ENCODE measurements around the gene GAMT.
"Not testable (repeated sequence)": the region's sequence is repeated elsewhere in the genome, so short reads cannot be mapped to it uniquely, and the experiment has no call there.

The GAMT gene

GRCh38 chr19:1433119-1434039 is 32.0 kb upstream of the GAMT start:
- no peak for DNase-seq

- DNase-seq, result no peak
Observed at GRCh38 chr19:1432507-1432887, 31.2 kb upstream of the GAMT start.

- DNase-seq, result no peak
Observed at GRCh38 chr19:1431759-1432506, 30.6 kb upstream of the GAMT start.

GRCh38 chr19:1430246-1430645 is 28.9 kb upstream of the GAMT start:
- DNase-seq, result no peak

GRCh38 chr19:1429750-1430149 is 28.4 kb upstream of the GAMT start:
- no peak for DNase-seq

- DNase-seq, result no peak
Observed at GRCh38 chr19:1428738-1429391, 27.5 kb upstream of the GAMT start.

GRCh38 chr19:1427221-1427920 is 26.0 kb upstream of the GAMT start:
- DNase-seq, result no peak

- no peak for DNase-seq
Observed at GRCh38 chr19:1426736-1427135, 25.4 kb upstream of the GAMT start.

GRCh38 chr19:1425902-1426301 is 24.6 kb upstream of the GAMT start:
- no peak for DNase-seq

GRCh38 chr19:1425102-1425837 is 23.9 kb upstream of the GAMT start:
- DNase-seq, result no peak

- no peak for DNase-seq
Observed at GRCh38 chr19:1424192-1424955, 23.0 kb upstream of the GAMT start.

- DNase-seq, result no peak
Observed at GRCh38 chr19:1423436-1424191, 22.3 kb upstream of the GAMT start.

GRCh38 chr19:1422943-1423342 is 21.6 kb upstream of the GAMT start:
- no peak for DNase-seq

- DNase-seq, result no peak
Observed at GRCh38 chr19:1422360-1422759, 21.0 kb upstream of the GAMT start.

GRCh38 chr19:1421958-1422305 is 20.6 kb upstream of the GAMT start:
- no peak for DNase-seq

- DNase-seq, result no peak
Observed at GRCh38 chr19:1421218-1421957, 20.0 kb upstream of the GAMT start.

- no peak for DNase-seq
Observed at GRCh38 chr19:1420590-1420989, 19.2 kb upstream of the GAMT start.

GRCh38 chr19:1420085-1420484 is 18.7 kb upstream of the GAMT start:
- DNase-seq, result not testable (repeated sequence)

GRCh38 chr19:1418951-1419738 is 17.8 kb upstream of the GAMT start:
- DNase-seq, result no peak
